K562 (cell line): ENCODE results near the gene SLC7A14. TPM values are rescaled to one million over a fixed set of nuclear protein-coding genes. Genes with fewer than 3 reads are reported as not detected.

Experiments
- ATAC-seq: fragments of 200-7000 bp; cut with Tn5 transposase; 3 replicates; pipeline ENCODE4 v1.9.1; 2020; ENCODE audit warnings: moderate library complexity
- BruUV-seq: library from RNA; stranded (reverse); fragments of 400-500 nt; replicated peaks from 2 replicates; lab custom pipeline; 2021; lab: Mats Ljungman, UMichigan
- CTCF ChIA-PET: fragments of 300-600 bp; formaldehyde crosslinking; extraction: SDS; loops from one replicate; lab custom pipeline; 2021; ENCODE audit warnings: low intra/inter-chr PET ratio; lab: Yijun Ruan, JAX
- POLR2A ChIA-PET: fragments of 300-600, 350-650 bp; sonication (Branson Sonifier 250); formaldehyde crosslinking; extraction: SDS; loops from one replicate; lab custom pipeline; 2021; ENCODE audit warnings: antibody characterized with exemption, inconsistent platforms; lab: Yijun Ruan, JAX
- DNase-seq, 4 experiments: peaks; one replicate each; pipeline versions ENCODE4 v3.0.0 to v3.0.0-alpha.2; 2011 to 2018; ENCODE audit warnings: low spot score in 3 of 4, mixed read lengths in 3 of 4; ENCODE audit errors: extremely low read depth in 1 of 4
- FAIRE-seq: peaks from 2 replicates; lab custom pipeline; 2011; peaks lifted over from hg19 to GRCh38; lab: Jason Lieb, UNC
- H2AFZ ChIP-seq: 2 replicates; pipeline ENCODE4 v1.6.0; 2011; ENCODE audit warnings: low read depth, low read length, control low read depth, inconsistent platforms
- H3K27ac ChIP-seq: fragments of 200-600 bp; 3 replicates; pipeline ENCODE4 v1.8.0; 2011; ENCODE audit warnings: low read depth, mild to moderate bottlenecking, control low read depth, inconsistent platforms, low read length, moderate library complexity, mixed read lengths; ENCODE audit errors: extremely low read depth
- H3K27me3 ChIP-seq, 2 experiments: fragments of 300-600 bp in 1 of 2; 2 replicates in 1 of 2; 3 replicates in 1 of 2; pipeline versions ENCODE4 v1.6.0 to v1.8.0; 2011; ENCODE audit warnings: inconsistent platforms in 2 of 2, low read length in 2 of 2, mild to moderate bottlenecking in 1 of 2, mixed read lengths in 1 of 2, moderate library complexity in 1 of 2; ENCODE audit not compliant: control insufficient read depth in 2 of 2, insufficient read depth in 2 of 2
- H3K36me3 ChIP-seq: fragments of 300-600 bp; 3 replicates; pipeline ENCODE4 v1.8.0; 2011; ENCODE audit warnings: mild to moderate bottlenecking, low read length, inconsistent platforms; ENCODE audit not compliant: control insufficient read depth, insufficient read depth
- H3K4me1 ChIP-seq, 2 experiments: fragments of 200-600 bp in 1 of 2; replicated peaks in 1 of 2; 2 replicates in 1 of 2; 3 replicates in 1 of 2; pipeline versions ENCODE4 v1.5.1 to v1.8.0; 2011; ENCODE audit warnings: inconsistent platforms in 2 of 2, low read length in 2 of 2, mild to moderate bottlenecking in 1 of 2, mixed read lengths in 1 of 2, moderate library complexity in 1 of 2; ENCODE audit not compliant: control insufficient read depth in 2 of 2, insufficient read depth in 2 of 2
- H3K4me2 ChIP-seq: 2 replicates; pipeline ENCODE4 v1.6.1; 2011; ENCODE audit warnings: low read length, control low read depth, inconsistent platforms, mixed read lengths; ENCODE audit not compliant: insufficient read depth
- H3K4me3 ChIP-seq: fragments of 200-600 bp; sonication (generic), shearing (Covaris generic); 2 replicates; pipeline ENCODE4 v1.5.1; 2016; ENCODE audit warnings: control low read depth, inconsistent platforms
- H3K79me2 ChIP-seq: fragments of 200-600 bp; 3 replicates; pipeline ENCODE4 v1.8.0; 2011; ENCODE audit warnings: low read length, inconsistent platforms; ENCODE audit not compliant: control insufficient read depth, insufficient read depth
- H3K9ac ChIP-seq, 2 experiments: 2 replicates each; pipeline versions ENCODE4 v1.6.0 to v1.6.1; 2011; ENCODE audit warnings: low read depth in 2 of 2, low read length in 2 of 2, control low read depth in 1 of 2, inconsistent platforms in 1 of 2, mild to moderate bottlenecking in 1 of 2, mixed read lengths in 1 of 2; ENCODE audit not compliant: insufficient read depth in 1 of 2
- H3K9me1 ChIP-seq: one replicate; pipeline ENCODE4 v1.6.0; 2011; ENCODE audit warnings: inconsistent platforms, mild to moderate bottlenecking, low read length, moderate library complexity; ENCODE audit not compliant: control insufficient read depth, insufficient read depth
- H3K9me3 ChIP-seq: replicated peaks from 2 replicates; pipeline ENCODE4 v1.5.1; 2011; ENCODE audit warnings: low read depth, low read length, inconsistent platforms; ENCODE audit not compliant: control insufficient read depth, insufficient read depth
- H4K20me1 ChIP-seq: replicated peaks from 2 replicates; pipeline ENCODE4 v1.6.1; 2011; ENCODE audit warnings: low read length, inconsistent platforms, mixed read lengths; ENCODE audit not compliant: control insufficient read depth, insufficient read depth
- CHCHD3 ChIP-seq: fragments of 250-450 bp; sonication (Bioruptor Pico); IDR thresholded peaks from 2 replicates; pipeline ENCODE4 v2.1.2; 2022; ENCODE audit warnings: mild to moderate bottlenecking
- DPF2 ChIP-seq: fragments of 450-650 bp; IDR thresholded peaks from 2 replicates; pipeline ENCODE4 v1.6.1; 2016
- ELF1 ChIP-seq: fragments of 200-800 bp; sonication (Bioruptor generic); IDR thresholded peaks from 2 replicates; pipeline ENCODE4 v1.6.1; 2016; ENCODE audit warnings: missing genetic modification characterization, missing compliant biosample characterization
- PBX2 ChIP-seq, 2 experiments: IDR thresholded peaks in 1 of 2; conservative IDR thresholded peaks in 1 of 2; 2 replicates each; pipeline ENCODE4 v1.6.1; 2016; ENCODE audit warnings: low read depth in 2 of 2, mild to moderate bottlenecking in 1 of 2, missing compliant biosample characterization in 1 of 2, missing genetic modification characterization in 1 of 2, moderate library complexity in 1 of 2
- PRMT5 ChIP-seq: sonication (generic); formaldehyde crosslinking; IDR thresholded peaks from 2 replicates; pipeline ENCODE4 v1.5.0; 2020; ENCODE audit warnings: missing genetic modification reagents
- SRF ChIP-seq, 2 experiments: fragments of 250-450, 450-650 bp in 1 of 2; sonication (Bioruptor Pico) in 1 of 2; sonication (generic) in 1 of 2; formaldehyde crosslinking; IDR thresholded peaks; 2 replicates each; pipeline versions ENCODE4 v1.5.0 to v1.5.1; 2020 to 2022; ENCODE audit warnings: mild to moderate bottlenecking in 1 of 2, missing genetic modification reagents in 1 of 2
- ZNF184 ChIP-seq: sonication (generic); formaldehyde crosslinking; IDR thresholded peaks from 2 replicates; pipeline ENCODE4 v1.5.0; 2020; ENCODE audit warnings: missing genetic modification reagents
- ZNF274 ChIP-seq: IDR thresholded peaks from 2 replicates; pipeline ENCODE4 v1.6.1; 2011; ENCODE audit warnings: low read depth, mild to moderate bottlenecking, low read length, moderate library complexity, borderline replicate concordance
- ZNF407 ChIP-seq: fragments of 450-650 bp; IDR thresholded peaks from 2 replicates; pipeline ENCODE4 v1.6.1; 2016; ENCODE audit warnings: low read depth
- ZNF561 ChIP-seq: fragments of 450-650 bp; formaldehyde crosslinking; conservative IDR thresholded peaks from 2 replicates; pipeline ENCODE4 v1.4.0; 2020; ENCODE audit warnings: mild to moderate bottlenecking, moderate library complexity
- ZNF764 ChIP-seq: fragments of 250-450 bp; sonication (Bioruptor Pico); IDR thresholded peaks from 2 replicates; pipeline ENCODE4 v1.4.0; 2020; ENCODE audit warnings: low read depth, mild to moderate bottlenecking, moderate library complexity
- WGBS: fragments of 100-300 bp; shearing (Covaris generic); methylation state at CpG from one replicate; pipeline ENCODE4 v1.1.6; 2016; ENCODE audit warnings: low coverage, mixed read lengths; ENCODE audit not compliant: insufficient coverage; ENCODE audit errors: missing lambda C conversion rate; 5-methylcytosine and 5-hydroxymethylcytosine counted together
- in situ Hi-C: fragments of 300-500 bp; cut with MboI; formaldehyde crosslinking; loops from 4 replicates; pipeline ENCODE4 v1.15.0; 2018; ENCODE audit warnings: inconsistent platforms, mixed read lengths
- intact Hi-C: fragments of 100-400 bp; cut with micrococcal nuclease; formaldehyde crosslinking; loops from 2 replicates; pipeline ENCODE4 v1.14.2; 2022
- polyA plus RNA-seq, 8 experiments: library from polyadenylated mRNA; depleted of rRNA in 4 of 8; stranded (reverse) in 5 of 8; unstranded in 3 of 8; fragments of >200 nt; fragmentation: Nextera tagmentation in 2 of 8; fragmentation: Illumina TruSeq in 1 of 8; extraction: Ambion mirVana in 2 of 8; extraction: Trizol in 1 of 8; gene quantifications; 2 replicates each; pipeline versions ENCODE4 v1.2.1 to v1.2.3, GENCODE V29; 2011 to 2014; ENCODE audit warnings: inconsistent platforms in 1 of 8, missing spikeins in 1 of 8
- total RNA-seq, 7 experiments: library from RNA; depleted of rRNA in 6 of 7; stranded (reverse); fragments of >200 nt in 6 of 7; fragmentation: Illumina TruSeq in 2 of 7; extraction: Trizol in 2 of 7; gene quantifications; 2 replicates each; pipeline versions ENCODE4 v1.2.1 to v1.2.3, GENCODE V29; 2011 to 2021; ENCODE audit warnings: low replicate concordance in 1 of 7

SLC7A14 gene
- total and polyA plus RNA-seq, 9 of the 15 experiments (the other 6 are each of a cell fraction or from before 2014, with no cell fraction given): not detected

- TF ChIP-seq PBX2 (CRISPR knock-in tag; IDR thresholded peaks at IDR 0.05; ENCODE audit: low read depth) (no peak), PBX2 (tag; conservative IDR thresholded peaks at IDR 0.05; ENCODE audit: low read depth) (no peak)
Measured at GRCh38 chr3:170485696-170486095, 100.2 kb downstream of the SLC7A14 start (continued).

- peaks cover 0 to 27% of the 10 kb centered on the region in 2 experiments for H3K27me3 ChIP-seq
- H4K20me1 ChIP-seq: no peaks in the 10 kb centered on the region
- H3K36me3 ChIP-seq: no peaks in the 10 kb centered on the region
- intact Hi-C loops (no loop called here), in situ Hi-C loops (no loop called here)
- no peak overlapping the region for H3K27ac ChIP-seq
- ATAC-seq: no peak
- FAIRE-seq: no peak
- no TSS peak for BruUV-seq
- ChIA-PET POLR2A (interaction anchor here (0.6 to 0.9 kb wide), 2 partner anchors 19 to 144 kb away, joined by 3 to 5 read pairs; no protein-coding TSS in a partner anchor), CTCF (no interaction called here)
- H2AFZ ChIP-seq: no peak overlapping the region
- no peak overlapping the region for H3K4me2 ChIP-seq
- H3K9me3 ChIP-seq: no peaks in the 10 kb centered on the region
- no peak overlapping the region for H3K4me3 ChIP-seq
- no peaks in the 10 kb centered on the region for H3K9me1 ChIP-seq
- H3K79me2 ChIP-seq: no peaks in the 10 kb centered on the region
- 0% methylated on average over 3 of the region's 3 CpGs for WGBS
- H3K9ac ChIP-seq: no peak overlapping the region
- no peak for DNase-seq
- H3K4me1 ChIP-seq: no peaks in the 10 kb centered on the region; a peak in 1 of 5 replicates
- TF ChIP-seq CHCHD3 (CRISPR knock-in tag) (no peak), ZNF407 (no peak), SRF (CRISPR knock-in tag; IDR thresholded peaks at IDR 0.05) (no peak), DPF2 (no peak), ZNF184 (CRISPR knock-in tag) (no peak), ZNF561 (CRISPR knock-in tag) (no peak), PRMT5 (CRISPR knock-in tag) (no peak), ELF1 (no peak), ZNF764 (CRISPR knock-in tag) (no peak), ZNF274 (no peak)
Measured at GRCh38 chr3:170485294-170485693, 100.6 kb downstream of the SLC7A14 start.
